DND-41 (cell line): Measurements from ENCODE around the gene CBY2.

ENCODE experiments used
- CTCF ChIP-seq: IDR thresholded peaks from 2 replicates; pipeline ENCODE4 v1.5.1; 2012; ENCODE audit warnings: borderline replicate concordance, low read length, moderate library complexity, mild to moderate bottlenecking; ENCODE audit not compliant: poor library complexity, severe bottlenecking; ENCODE audit errors: extremely low read depth
- EZH2 ChIP-seq: IDR thresholded peaks from 3 replicates; pipeline ENCODE4 v1.6.1; 2012; ENCODE audit warnings: borderline replicate concordance, low read depth, mild to moderate bottlenecking, moderate library complexity, low read length, inconsistent platforms; ENCODE audit not compliant: severe bottlenecking

- TF ChIP-seq EZH2 (no peak), CTCF (no peak)
These were observed 21.7 kb downstream of the CBY2 start for GRCh38 chr13:45723798-45724197.
